ENCODE results near the gene TIPIN. TPM values are rescaled to one million over a fixed set of nuclear protein-coding genes. Genes with fewer than 3 reads are reported as not detected.
"Not testable (repeated sequence)": the region's sequence is repeated elsewhere in the genome, so short reads cannot be mapped to it uniquely, and the experiment has no call there.

TIPIN gene
- total RNA-seq, 1 donor from 2014 or later: 10.8 TPM

DNA sequence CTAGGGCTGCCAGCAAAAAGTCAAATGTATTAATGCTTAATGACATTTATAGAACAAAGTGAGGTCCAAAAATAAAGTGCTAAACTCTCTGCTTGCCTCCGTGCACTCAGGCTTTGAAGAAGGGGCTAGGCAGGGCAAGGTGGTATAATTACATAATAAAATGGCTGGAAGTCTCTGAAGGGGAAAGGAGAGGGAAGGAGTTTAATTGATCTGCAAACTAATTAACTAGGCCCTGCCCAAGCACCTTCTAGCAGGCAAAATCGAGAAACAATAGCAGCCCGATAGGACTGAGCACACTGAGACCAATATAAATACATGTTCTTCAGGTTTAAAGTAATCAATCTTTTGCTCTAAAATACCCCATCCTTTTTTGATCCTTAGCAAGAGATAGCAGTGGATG, 50.1 kb downstream of the TIPIN start:
- POLR2A ChIA-PET: no interaction called here
- ATAC-seq (ENCODE audit: low read depth) (no peak), DNase-seq (no peak)
- Mint-ChIP-seq H3K27ac (no peak overlapping the region), H3K4me3 (no peak overlapping the region), H3K36me3 (ENCODE audit: low read depth) (peaks cover 57% of the 10 kb centered on the region), H3K4me1 (no peaks in the 10 kb centered on the region), H3K27me3 (no peaks in the 10 kb centered on the region), H3K9me3 (no peaks in the 10 kb centered on the region)
- CTCF ChIA-PET: no interaction called here
- intact Hi-C loops (cut with micrococcal nuclease): no loop called here
- TF ChIP-seq, protein P1, sequence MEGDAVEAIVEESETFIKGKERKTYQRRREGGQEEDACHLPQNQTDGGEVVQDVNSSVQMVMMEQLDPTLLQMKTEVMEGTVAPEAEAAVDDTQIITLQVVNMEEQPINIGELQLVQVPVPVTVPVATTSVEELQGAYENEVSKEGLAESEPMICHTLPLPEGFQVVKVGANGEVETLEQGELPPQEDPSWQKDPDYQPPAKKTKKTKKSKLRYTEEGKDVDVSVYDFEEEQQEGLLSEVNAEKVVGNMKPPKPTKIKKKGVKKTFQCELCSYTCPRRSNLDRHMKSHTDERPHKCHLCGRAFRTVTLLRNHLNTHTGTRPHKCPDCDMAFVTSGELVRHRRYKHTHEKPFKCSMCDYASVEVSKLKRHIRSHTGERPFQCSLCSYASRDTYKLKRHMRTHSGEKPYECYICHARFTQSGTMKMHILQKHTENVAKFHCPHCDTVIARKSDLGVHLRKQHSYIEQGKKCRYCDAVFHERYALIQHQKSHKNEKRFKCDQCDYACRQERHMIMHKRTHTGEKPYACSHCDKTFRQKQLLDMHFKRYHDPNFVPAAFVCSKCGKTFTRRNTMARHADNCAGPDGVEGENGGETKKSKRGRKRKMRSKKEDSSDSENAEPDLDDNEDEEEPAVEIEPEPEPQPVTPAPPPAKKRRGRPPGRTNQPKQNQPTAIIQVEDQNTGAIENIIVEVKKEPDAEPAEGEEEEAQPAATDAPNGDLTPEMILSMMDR (IDR thresholded peaks at IDR 0.05): no peak

DNA sequence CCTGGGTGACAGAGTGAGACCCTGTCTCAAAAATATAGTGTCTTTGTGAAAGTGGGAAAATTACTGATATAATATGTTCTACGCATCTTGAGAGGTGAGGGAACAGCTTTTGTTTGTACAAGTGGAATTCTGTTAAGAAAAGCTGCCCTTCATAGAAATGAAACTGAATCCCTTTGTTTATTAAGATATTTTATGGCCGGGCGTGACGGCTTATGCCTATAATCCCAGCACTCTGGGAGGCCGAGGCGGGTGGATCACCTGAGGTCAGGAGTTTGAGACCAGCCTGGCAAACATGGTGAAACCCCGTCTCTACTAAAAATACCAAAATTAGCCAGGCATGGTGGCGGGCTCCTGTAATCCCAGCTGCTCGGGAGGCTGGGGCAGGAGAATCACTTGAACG, 52.1 kb downstream of the TIPIN start:
- ATAC-seq (ENCODE audit: low read depth); intact Hi-C loops (cut with micrococcal nuclease); POLR2A ChIA-PET; H3K4me1 Mint-ChIP-seq; CTCF ChIA-PET; H3K27ac Mint-ChIP-seq; H3K9me3 Mint-ChIP-seq; DNase-seq; H3K4me3 Mint-ChIP-seq; H3K27me3 Mint-ChIP-seq: not testable (repeated sequence)
- peaks cover 52% of the 10 kb centered on the region for H3K36me3 Mint-ChIP-seq (ENCODE audit: low read depth)

DNA sequence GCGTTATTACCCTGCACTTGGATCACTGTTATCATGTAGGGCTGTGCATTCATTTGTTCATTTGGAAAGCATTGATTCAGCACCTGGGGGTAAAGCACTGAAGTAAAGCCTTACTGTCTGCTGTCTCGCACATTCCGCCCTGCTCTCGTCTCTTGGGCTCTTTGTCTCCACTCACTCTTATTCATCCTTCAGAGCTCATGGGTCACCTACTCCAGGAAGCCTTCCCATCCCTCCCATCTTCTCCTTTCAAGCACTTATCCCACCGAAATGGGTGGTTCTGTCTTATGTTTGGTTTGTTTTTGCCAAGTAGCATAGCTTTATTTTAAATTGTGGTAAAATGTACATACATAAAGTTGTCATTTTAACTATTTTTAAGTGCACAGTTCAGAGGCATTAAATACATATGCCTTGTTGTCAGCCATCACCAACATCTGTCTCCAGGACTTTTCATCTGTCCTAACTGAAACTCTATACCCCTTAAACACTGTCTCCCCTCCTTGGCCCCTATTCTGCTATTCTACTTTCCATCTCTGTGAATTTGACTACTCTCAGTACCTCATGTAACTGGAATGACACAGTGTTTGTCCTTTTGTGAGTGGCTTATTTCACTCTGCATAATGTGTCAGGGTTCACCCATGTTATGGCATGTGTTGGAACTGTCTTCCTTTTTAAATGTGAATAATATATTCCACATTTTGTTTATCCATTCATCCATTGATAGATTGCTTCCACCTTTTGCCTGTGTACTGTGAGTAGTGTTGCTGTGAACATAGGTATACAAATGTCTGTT, 53.8 kb downstream of the TIPIN start:
- H3K4me3 Mint-ChIP-seq: no peak overlapping the region
- ATAC-seq (ENCODE audit: low read depth) (no peak), DNase-seq (no peak)
- CTCF ChIA-PET: no interaction called here
- H3K4me1 Mint-ChIP-seq: no peaks in the 10 kb centered on the region
- no peaks in the 10 kb centered on the region for H3K9me3 Mint-ChIP-seq
- no peak overlapping the region for H3K27ac Mint-ChIP-seq
- POLR2A ChIA-PET: no interaction called here
- H3K27me3 Mint-ChIP-seq: no peaks in the 10 kb centered on the region
- intact Hi-C loops (cut with micrococcal nuclease): no loop called here
- H3K36me3 Mint-ChIP-seq (ENCODE audit: low read depth): peaks cover 51% of the 10 kb centered on the region
- TF ChIP-seq, protein P1 (IDR thresholded peaks at IDR 0.05): no peak

DNA sequence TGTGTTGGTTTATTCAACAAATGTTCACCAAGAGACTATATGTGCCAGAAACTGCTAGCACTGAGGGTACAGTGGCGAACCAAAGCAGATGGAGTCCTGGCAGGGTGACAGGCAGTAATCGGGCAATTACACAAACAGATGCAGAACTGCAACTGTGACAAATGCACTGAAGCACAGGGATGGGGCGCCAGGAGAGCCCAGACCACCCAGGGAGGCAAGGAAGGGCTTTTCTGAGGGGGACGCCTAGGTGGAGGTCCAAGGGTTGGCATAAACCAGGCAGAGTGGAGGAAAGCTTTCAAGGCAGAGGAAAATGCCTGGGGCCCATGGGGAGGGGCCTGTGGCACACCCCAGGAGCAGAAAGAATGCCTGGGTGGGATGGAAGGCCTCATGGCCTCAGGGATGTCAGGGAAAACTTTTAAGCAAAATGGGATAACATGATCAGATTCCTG, 57.7 kb downstream of the TIPIN start:
- Mint-ChIP-seq H3K9me3 (no peaks in the 10 kb centered on the region), H3K27ac (no peak overlapping the region), H3K4me3 (no peak overlapping the region), H3K27me3 (no peaks in the 10 kb centered on the region), H3K4me1 (peaks cover 10% of the 10 kb centered on the region), H3K36me3 (ENCODE audit: low read depth) (peaks cover 41% of the 10 kb centered on the region)
- TF ChIP-seq, protein P1 (IDR thresholded peaks at IDR 0.05): no peak
- no peak for DNase-seq
- no peak for ATAC-seq (ENCODE audit: low read depth)
- CTCF ChIA-PET: no interaction called here
- POLR2A ChIA-PET: no interaction called here
- intact Hi-C loops (cut with micrococcal nuclease): loop anchor here (10.0 kb wide), 2 partner anchors 914 to 994 kb away; partner anchors contain the start of gene RNU5B-1

DNA sequence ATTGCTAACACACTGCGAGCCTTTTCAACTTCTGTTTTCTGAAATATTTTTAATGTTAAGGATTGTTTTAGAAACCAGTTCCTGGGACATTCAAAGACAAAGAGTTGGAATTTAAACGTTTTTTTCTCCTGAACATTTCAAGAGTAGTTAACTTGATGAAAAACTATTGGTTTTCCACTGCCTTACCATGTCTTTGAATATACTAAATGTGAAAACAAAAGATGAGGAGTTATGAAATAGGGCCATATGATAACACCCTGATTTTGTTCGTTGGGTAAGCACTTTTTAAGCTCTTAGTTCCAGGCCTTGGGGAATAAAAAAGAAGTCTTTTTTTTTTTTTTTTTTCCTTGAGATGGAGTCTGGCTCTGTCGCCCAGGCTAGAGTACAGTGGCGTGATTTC, 60.3 kb downstream of the TIPIN start:
- POLR2A ChIA-PET: no interaction called here
- DNase-seq (no peak), ATAC-seq (ENCODE audit: low read depth) (no peak)
- Mint-ChIP-seq H3K27me3 (no peaks in the 10 kb centered on the region), H3K9me3 (no peaks in the 10 kb centered on the region), H3K36me3 (ENCODE audit: low read depth) (peaks cover 28% of the 10 kb centered on the region), H3K4me3 (no peak overlapping the region), H3K27ac (no peak overlapping the region), H3K4me1 (peaks cover 21% of the 10 kb centered on the region)
- TF ChIP-seq, protein P1 (IDR thresholded peaks at IDR 0.05): no peak
- CTCF ChIA-PET: interaction anchor here (1.0 kb wide), 1 partner anchor 202 kb away, joined by 5 read pairs; no protein-coding TSS in a partner anchor
- intact Hi-C loops (cut with micrococcal nuclease): loop anchor here (10.0 kb wide), 2 partner anchors 911 to 991 kb away; partner anchors contain the start of gene RNU5B-1
